ENCODE data around the gene SLPI.

DNA sequence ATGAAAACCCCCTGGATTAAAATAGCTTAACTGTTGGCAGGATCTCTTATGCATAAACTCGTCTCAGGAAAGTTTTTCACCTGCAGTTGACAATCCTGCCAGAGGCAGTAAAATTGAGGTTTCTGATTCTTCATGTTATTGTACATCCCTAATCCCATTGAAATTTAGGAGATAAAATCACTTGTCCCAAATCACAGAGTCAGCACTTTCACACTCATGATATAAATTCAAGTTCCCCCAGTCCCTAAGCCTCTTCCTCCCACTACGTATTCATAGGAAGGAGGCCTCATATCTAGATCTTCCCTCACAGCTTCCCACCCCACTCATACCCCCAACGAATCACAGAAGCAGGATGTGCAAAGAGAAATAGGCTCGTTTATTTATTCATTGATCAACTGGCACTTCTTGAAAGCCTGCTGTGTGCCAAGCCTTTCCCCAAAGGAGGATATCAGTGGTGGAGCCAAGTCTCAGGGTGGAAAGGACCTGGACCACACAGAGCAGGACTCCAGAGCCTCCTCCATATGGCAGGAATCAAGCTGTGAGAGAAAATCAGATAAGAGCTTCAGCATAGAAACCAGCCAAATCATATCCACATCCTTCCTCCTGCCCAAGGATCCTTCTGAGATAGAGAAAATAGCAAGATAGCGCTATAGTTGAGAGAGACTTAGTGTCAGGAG lies 2.3 kb downstream of the SLPI start:
- TF ChIP-seq NANOG (IDR thresholded peaks at IDR 0.05; ENCODE audit: borderline replicate concordance) (no peak), POLR2AphosphoS5 (IDR thresholded peaks at IDR 0.05; ENCODE audit: low read depth) (no peak), EZH2phosphoT487 (IDR thresholded peaks at IDR 0.05; ENCODE audit: unreplicated experiment) (no peak), EZH2 (IDR thresholded peaks at IDR 0.05; ENCODE audit: low read depth, unreplicated experiment) (no peak), JUNB (IDR thresholded peaks at IDR 0.05; ENCODE audit: unreplicated experiment) (no peak), CREB1 (CRISPR knock-in tag; IDR thresholded peaks at IDR 0.05; ENCODE audit: low read depth) (no peak), STAT1 (IDR thresholded peaks at IDR 0.05; ENCODE audit: unreplicated experiment) (no peak), ZNF331 (CRISPR knock-in tag; IDR thresholded peaks at IDR 0.05; ENCODE audit: low read depth) (no peak)
- TF ChIP-seq, protein P1, sequence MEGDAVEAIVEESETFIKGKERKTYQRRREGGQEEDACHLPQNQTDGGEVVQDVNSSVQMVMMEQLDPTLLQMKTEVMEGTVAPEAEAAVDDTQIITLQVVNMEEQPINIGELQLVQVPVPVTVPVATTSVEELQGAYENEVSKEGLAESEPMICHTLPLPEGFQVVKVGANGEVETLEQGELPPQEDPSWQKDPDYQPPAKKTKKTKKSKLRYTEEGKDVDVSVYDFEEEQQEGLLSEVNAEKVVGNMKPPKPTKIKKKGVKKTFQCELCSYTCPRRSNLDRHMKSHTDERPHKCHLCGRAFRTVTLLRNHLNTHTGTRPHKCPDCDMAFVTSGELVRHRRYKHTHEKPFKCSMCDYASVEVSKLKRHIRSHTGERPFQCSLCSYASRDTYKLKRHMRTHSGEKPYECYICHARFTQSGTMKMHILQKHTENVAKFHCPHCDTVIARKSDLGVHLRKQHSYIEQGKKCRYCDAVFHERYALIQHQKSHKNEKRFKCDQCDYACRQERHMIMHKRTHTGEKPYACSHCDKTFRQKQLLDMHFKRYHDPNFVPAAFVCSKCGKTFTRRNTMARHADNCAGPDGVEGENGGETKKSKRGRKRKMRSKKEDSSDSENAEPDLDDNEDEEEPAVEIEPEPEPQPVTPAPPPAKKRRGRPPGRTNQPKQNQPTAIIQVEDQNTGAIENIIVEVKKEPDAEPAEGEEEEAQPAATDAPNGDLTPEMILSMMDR (conservative IDR thresholded peaks at IDR 0.05; ENCODE audit: low read depth in 2 of 2): no peak
- TF ChIP-seq, protein P2, sequence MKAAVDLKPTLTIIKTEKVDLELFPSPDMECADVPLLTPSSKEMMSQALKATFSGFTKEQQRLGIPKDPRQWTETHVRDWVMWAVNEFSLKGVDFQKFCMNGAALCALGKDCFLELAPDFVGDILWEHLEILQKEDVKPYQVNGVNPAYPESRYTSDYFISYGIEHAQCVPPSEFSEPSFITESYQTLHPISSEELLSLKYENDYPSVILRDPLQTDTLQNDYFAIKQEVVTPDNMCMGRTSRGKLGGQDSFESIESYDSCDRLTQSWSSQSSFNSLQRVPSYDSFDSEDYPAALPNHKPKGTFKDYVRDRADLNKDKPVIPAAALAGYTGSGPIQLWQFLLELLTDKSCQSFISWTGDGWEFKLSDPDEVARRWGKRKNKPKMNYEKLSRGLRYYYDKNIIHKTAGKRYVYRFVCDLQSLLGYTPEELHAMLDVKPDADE (IDR thresholded peaks at IDR 0.05): no peak
- TF ChIP-seq, protein P3, sequence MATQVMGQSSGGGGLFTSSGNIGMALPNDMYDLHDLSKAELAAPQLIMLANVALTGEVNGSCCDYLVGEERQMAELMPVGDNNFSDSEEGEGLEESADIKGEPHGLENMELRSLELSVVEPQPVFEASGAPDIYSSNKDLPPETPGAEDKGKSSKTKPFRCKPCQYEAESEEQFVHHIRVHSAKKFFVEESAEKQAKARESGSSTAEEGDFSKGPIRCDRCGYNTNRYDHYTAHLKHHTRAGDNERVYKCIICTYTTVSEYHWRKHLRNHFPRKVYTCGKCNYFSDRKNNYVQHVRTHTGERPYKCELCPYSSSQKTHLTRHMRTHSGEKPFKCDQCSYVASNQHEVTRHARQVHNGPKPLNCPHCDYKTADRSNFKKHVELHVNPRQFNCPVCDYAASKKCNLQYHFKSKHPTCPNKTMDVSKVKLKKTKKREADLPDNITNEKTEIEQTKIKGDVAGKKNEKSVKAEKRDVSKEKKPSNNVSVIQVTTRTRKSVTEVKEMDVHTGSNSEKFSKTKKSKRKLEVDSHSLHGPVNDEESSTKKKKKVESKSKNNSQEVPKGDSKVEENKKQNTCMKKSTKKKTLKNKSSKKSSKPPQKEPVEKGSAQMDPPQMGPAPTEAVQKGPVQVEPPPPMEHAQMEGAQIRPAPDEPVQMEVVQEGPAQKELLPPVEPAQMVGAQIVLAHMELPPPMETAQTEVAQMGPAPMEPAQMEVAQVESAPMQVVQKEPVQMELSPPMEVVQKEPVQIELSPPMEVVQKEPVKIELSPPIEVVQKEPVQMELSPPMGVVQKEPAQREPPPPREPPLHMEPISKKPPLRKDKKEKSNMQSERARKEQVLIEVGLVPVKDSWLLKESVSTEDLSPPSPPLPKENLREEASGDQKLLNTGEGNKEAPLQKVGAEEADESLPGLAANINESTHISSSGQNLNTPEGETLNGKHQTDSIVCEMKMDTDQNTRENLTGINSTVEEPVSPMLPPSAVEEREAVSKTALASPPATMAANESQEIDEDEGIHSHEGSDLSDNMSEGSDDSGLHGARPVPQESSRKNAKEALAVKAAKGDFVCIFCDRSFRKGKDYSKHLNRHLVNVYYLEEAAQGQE (IDR thresholded peaks at IDR 0.05; ENCODE audit: unreplicated experiment): no peak

All from GM23338 (cell line).